Hematopoietic multipotent progenitor cell (in vitro differentiated cells): ENCODE data around the gene STMN3. TPM values are rescaled to one million over a fixed set of nuclear protein-coding genes. Genes with fewer than 3 reads are reported as not detected.
"Not testable (repeated sequence)": the region's sequence is repeated elsewhere in the genome, so short reads cannot be mapped to it uniquely, and the experiment has no call there.

ENCODE experiments used
- DNase-seq, 3 donors: peaks; one replicate each; pipeline ENCODE4 v3.0.0-alpha.2; 2011 to 2015; ENCODE audit warnings: low read depth in 2 of 3, low spot score in 2 of 3
- total RNA-seq: library from RNA; depleted of rRNA; stranded (reverse); fragments of >200 nt; gene quantifications from one replicate; pipeline ENCODE4 v1.2.3, GENCODE V29; 2012

Gene STMN3
- total RNA-seq, 1 donor: 97.2 TPM

- no peak for DNase-seq
These were observed 26.6 kb upstream of the STMN3 start for GRCh38 chr20:63679799-63680305.

GRCh38 chr20:63678667-63679465 is 25.6 kb upstream of the STMN3 start:
- DNase-seq: no peak

GRCh38 chr20:63678071-63678470 is 24.8 kb upstream of the STMN3 start:
- no peak for DNase-seq

GRCh38 chr20:63675681-63676368 is 22.6 kb upstream of the STMN3 start:
- DNase-seq: no peak

- DNase-seq: no peak
These were observed 20.7 kb upstream of the STMN3 start for GRCh38 chr20:63673951-63674350.

- DNase-seq: no peak
These were observed 19.4 kb upstream of the STMN3 start for GRCh38 chr20:63672666-63673065.

GRCh38 chr20:63671695-63672094 is 18.5 kb upstream of the STMN3 start:
- not testable (repeated sequence) for DNase-seq

GRCh38 chr20:63668351-63668750 is 15.1 kb upstream of the STMN3 start:
- no peak for DNase-seq

- DNase-seq: no peak
These were observed 14.6 kb upstream of the STMN3 start for GRCh38 chr20:63667858-63668257.

GRCh38 chr20:63665708-63666107 is 12.5 kb upstream of the STMN3 start:
- DNase-seq: no peak

GRCh38 chr20:63664861-63665594 is 11.8 kb upstream of the STMN3 start:
- no peak for DNase-seq

- DNase-seq: no peak
These were observed 11.1 kb upstream of the STMN3 start for GRCh38 chr20:63664143-63664851.

GRCh38 chr20:63663332-63664066 is 10.3 kb upstream of the STMN3 start:
- no peak for DNase-seq

- DNase-seq: no peak
These were observed 9.6 kb upstream of the STMN3 start for GRCh38 chr20:63662813-63663189.

- no peak for DNase-seq
These were observed 9.0 kb upstream of the STMN3 start for GRCh38 chr20:63661959-63662812.

- no peak for DNase-seq
These were observed 7.9 kb upstream of the STMN3 start for GRCh38 chr20:63661108-63661507.

- no peak for DNase-seq
These were observed 7.4 kb upstream of the STMN3 start for GRCh38 chr20:63660622-63661021.

GRCh38 chr20:63660174-63660573 is 7.0 kb upstream of the STMN3 start:
- DNase-seq: not testable (repeated sequence)

GRCh38 chr20:63659370-63659769 is 6.1 kb upstream of the STMN3 start:
- no peak for DNase-seq
